DOHH2 (cell line): Measurements from ENCODE around the gene PDIA2.

Experiments used
- EZH2phosphoT487 ChIP-seq: fragments of 200-600 bp; sonication (generic); IDR thresholded peaks from 2 replicates; pipeline ENCODE4 v1.6.1; 2017; ENCODE audit warnings: borderline replicate concordance, mild to moderate bottlenecking, antibody characterized with exemption, low read length, moderate library complexity, mixed read lengths
- TF ChIP-seq, protein P1 (sequence below): fragments of 200-600 bp; sonication (generic); IDR thresholded peaks from one replicate; pipeline ENCODE4 v1.5.1; 2014; ENCODE audit warnings: antibody characterized with exemption, mild to moderate bottlenecking, low read depth, low read length; ENCODE audit not compliant: poor library complexity, severe bottlenecking

DNA sequence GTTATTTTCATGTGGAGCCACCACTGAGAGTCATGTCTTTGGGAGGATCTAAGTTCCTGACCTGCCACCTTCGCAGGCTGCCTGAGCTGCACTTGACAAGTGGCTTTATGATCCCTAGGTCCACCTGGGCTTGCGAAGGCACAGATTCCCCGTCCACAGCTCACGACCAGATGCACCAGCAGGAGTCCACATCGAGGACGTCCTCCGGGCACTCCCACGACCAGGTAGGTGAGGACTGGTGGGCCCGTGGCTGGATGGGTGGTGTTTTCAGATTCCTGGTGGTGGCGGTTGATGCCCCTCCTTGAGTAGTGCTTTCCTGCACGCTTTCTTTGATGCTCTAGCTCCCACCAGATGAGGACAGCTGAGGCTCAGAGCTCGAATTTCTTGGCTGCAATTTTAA, 33.5 kb upstream of the PDIA2 start:
- TF ChIP-seq, protein P1, sequence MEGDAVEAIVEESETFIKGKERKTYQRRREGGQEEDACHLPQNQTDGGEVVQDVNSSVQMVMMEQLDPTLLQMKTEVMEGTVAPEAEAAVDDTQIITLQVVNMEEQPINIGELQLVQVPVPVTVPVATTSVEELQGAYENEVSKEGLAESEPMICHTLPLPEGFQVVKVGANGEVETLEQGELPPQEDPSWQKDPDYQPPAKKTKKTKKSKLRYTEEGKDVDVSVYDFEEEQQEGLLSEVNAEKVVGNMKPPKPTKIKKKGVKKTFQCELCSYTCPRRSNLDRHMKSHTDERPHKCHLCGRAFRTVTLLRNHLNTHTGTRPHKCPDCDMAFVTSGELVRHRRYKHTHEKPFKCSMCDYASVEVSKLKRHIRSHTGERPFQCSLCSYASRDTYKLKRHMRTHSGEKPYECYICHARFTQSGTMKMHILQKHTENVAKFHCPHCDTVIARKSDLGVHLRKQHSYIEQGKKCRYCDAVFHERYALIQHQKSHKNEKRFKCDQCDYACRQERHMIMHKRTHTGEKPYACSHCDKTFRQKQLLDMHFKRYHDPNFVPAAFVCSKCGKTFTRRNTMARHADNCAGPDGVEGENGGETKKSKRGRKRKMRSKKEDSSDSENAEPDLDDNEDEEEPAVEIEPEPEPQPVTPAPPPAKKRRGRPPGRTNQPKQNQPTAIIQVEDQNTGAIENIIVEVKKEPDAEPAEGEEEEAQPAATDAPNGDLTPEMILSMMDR: no peak
- no peak for TF ChIP-seq EZH2phosphoT487
